Gastrocnemius medialis (tissue), 4 donors: Measurements from ENCODE around the gene DRC3. TPM values are rescaled to one million over a fixed set of nuclear protein-coding genes. Genes with fewer than 3 reads are reported as not detected.

ENCODE experiments used
- ATAC-seq, 2 donors: fragments of 150-250 bp; one replicate each; pipeline ENCODE4 v1.9.1; 2016
- DNase-seq, 2 donors: peaks; one replicate each; pipeline ENCODE4 v3.0.0-alpha.2; 2019
- H3K27ac ChIP-seq, 4 donors: fragments of 200-600 bp; sonication (generic); 1 replicate in 1 of 4; 2 replicates in 3 of 4; pipeline ENCODE4 v1.5.1; 2016 to 2018; ENCODE audit warnings: mild to moderate bottlenecking in 2 of 4, moderate library complexity in 1 of 4
- H3K27me3 ChIP-seq, 3 donors: fragments of 200-600 bp; sonication (generic) in 2 of 3; 1 replicate in 1 of 3; 2 replicates in 2 of 3; pipeline versions ENCODE4 v1.5.1 to v1.6.0; 2016 to 2019; ENCODE audit warnings: mild to moderate bottlenecking in 1 of 3, moderate library complexity in 1 of 3
- H3K36me3 ChIP-seq, 2 donors: fragments of 200-600 bp; sonication (generic) in 1 of 2; one replicate each; pipeline ENCODE4 v1.5.1; 2017 to 2018
- H3K4me1 ChIP-seq, 2 donors: fragments of 200-600 bp; sonication (generic) in 1 of 2; one replicate each; pipeline ENCODE4 v1.5.1; 2016 to 2017; ENCODE audit warnings: mild to moderate bottlenecking in 2 of 2
- H3K4me3 ChIP-seq, 4 donors: fragments of 200-600 bp; sonication (generic) in 3 of 4; 1 replicate in 1 of 4; 2 replicates in 3 of 4; pipeline ENCODE4 v1.5.1; 2016 to 2019; ENCODE audit warnings: mild to moderate bottlenecking in 2 of 4
- H3K9me3 ChIP-seq, 3 donors: fragments of 200-600 bp; sonication (generic) in 2 of 3; 1 replicate in 1 of 3; 2 replicates in 2 of 3; pipeline ENCODE4 v1.5.1; 2016 to 2019
- CTCF ChIP-seq, 5 experiments: fragments of 450-650 bp in 3 of 5; fragments of 200-600 bp in 2 of 5; sonication (generic) in 2 of 5; IDR thresholded peaks in 4 of 5; conservative IDR thresholded peaks in 1 of 5; 1 replicate in 4 of 5; 2 replicates in 1 of 5; pipeline ENCODE4 v1.5.1; 2016 to 2019; ENCODE audit warnings: antibody characterized with exemption in 5 of 5, mild to moderate bottlenecking in 3 of 5, moderate library complexity in 3 of 5
- POLR2A ChIP-seq, 2 donors: fragments of 450-650 bp; IDR thresholded peaks; one replicate each; pipeline ENCODE4 v1.6.1; 2017; ENCODE audit warnings: antibody characterized with exemption in 2 of 2, mild to moderate bottlenecking in 2 of 2, moderate library complexity in 2 of 2
- in situ Hi-C, 4 donors: fragments of 200-750 bp; cut with MboI; loops; one replicate each; pipeline versions ENCODE4 v1.15.0 to v1.8.0; 2017; ENCODE audit warnings: low sequenced_read_pairs in 4 of 4
- intact Hi-C: fragments of 100-400 bp; cut with DNase I; formaldehyde crosslinking; loops from one replicate; pipeline ENCODE4 v1.15.1; 2023; ENCODE audit warnings: low total_unique reads
- total RNA-seq, 4 donors: library from RNA; depleted of rRNA; stranded (reverse); fragments of >200 nt; gene quantifications; one replicate each; pipeline versions ENCODE4 v1.1.0 to v1.2.3, GENCODE V29; 2016

DRC3 gene
- total RNA-seq, 4 donors from 2014 or later, result 0.05 to 0.81 (median 0.28) TPM

- Histone ChIP-seq H3K27ac (no peak overlapping the region), H3K9me3 (no peaks in the 10 kb centered on the region), H3K4me3 (no peak overlapping the region), H3K27me3 (no peaks in the 10 kb centered on the region), H3K36me3 (no peaks in the 10 kb centered on the region), H3K4me1 (peaks cover 28 to 47% of the 10 kb centered on the region in 2 donors)
- no peak for DNase-seq
- no peak for ATAC-seq
- intact Hi-C loops, result no loop called here
- in situ Hi-C loops, result no loop called here
- TF ChIP-seq CTCF (IDR thresholded peaks at IDR 0.05 in 4 of 5, conservative IDR thresholded peaks at IDR 0.05 in 1 of 5) (no peak), POLR2A (IDR thresholded peaks at IDR 0.05) (no peak)
Measured at GRCh38 chr17:17964710-17965109, 8.0 kb upstream of the DRC3 start.

DNA sequence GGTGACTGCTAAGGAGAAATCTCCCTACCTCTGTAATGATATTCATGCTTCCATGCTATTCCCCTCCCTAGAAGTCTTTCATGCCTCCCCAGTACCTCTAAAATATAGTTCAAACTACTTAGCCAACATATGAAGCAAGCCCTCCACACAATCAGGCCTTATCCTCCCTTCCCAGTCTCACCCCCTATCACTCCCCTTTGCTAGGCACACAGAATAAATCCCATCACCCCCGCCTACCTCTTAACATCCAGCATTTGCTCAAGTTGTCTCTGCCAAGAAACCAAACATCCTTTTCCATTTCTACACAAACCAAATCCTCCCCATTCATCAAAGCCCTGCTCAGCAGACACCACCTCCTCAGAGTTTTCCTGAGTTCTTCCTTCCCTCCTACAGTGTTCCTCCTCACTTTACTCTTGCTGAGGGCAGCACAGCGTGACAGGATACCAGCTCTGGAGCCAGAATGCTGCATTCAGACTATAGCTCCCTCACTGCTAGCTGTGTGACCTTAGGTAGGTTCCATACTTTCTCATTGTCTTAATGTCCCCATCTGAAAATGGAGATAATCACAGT is 7.4 kb upstream of the DRC3 start:
- no peak overlapping the region for H3K4me3 ChIP-seq
- H3K4me1 ChIP-seq, result peaks cover 26 to 42% of the 10 kb centered on the region in 2 donors
- H3K27ac ChIP-seq, result no peak overlapping the region
- DNase-seq, result no peak
- H3K27me3 ChIP-seq, result no peaks in the 10 kb centered on the region
- no peaks in the 10 kb centered on the region for H3K9me3 ChIP-seq
- in situ Hi-C loops, result no loop called here
- TF ChIP-seq POLR2A (IDR thresholded peaks at IDR 0.05) (no peak), CTCF (IDR thresholded peaks at IDR 0.05 in 4 of 5, conservative IDR thresholded peaks at IDR 0.05 in 1 of 5) (no peak)
- ATAC-seq, result no peak
- no peaks in the 10 kb centered on the region for H3K36me3 ChIP-seq
- intact Hi-C loops, result no loop called here

GRCh38 chr17:17966399-17966798 is 6.3 kb upstream of the DRC3 start:
- H3K27me3 ChIP-seq, result no peaks in the 10 kb centered on the region
- DNase-seq, result no peak
- intact Hi-C loops, result no loop called here

DNA sequence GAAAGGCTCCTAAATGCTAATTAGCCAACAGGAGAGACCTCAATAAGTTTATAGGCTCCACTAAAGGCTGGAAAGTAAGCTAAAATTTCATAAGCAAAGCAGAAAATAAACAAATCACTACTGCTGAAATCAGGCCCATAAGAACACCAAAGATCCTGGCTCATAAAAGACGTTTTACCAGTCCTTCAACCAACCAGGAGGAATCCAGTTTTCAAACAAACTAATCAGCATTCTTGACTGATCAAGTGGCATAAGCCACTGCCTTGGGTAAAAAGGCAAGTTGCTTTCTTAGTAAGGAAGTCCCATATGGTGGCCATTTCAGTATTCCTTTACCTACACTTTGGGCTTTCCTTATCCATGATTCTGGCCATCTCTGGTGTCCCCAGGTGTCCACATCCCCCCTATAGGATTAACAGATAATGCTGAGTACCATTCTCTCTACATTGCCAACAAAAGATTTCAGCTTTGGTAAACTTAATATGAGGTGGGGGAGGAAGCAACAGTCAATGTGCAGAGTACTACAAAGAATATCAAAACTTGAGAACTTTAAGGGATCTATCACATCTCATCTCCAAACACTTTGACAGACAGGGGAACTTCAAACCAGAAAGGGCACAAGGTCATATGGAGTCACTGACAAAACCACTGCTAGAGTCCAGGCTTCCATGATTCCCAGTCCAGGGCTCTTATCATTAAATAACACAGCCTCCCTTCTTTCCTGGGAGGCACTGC is 1.8 kb upstream of the DRC3 start:
- intact Hi-C loops (loop anchor here (5.0 to 10.0 kb wide), 2 partner anchors 211 to 344 kb away; partner anchors contain the start of genes ALKBH5, SMCR8 and TOP3A), in situ Hi-C loops (loop anchor here in 2 of 4 donors (10.0 kb wide), 2 partner anchors 64 to 96 kb away; partner anchors contain the start of genes ATPAF2 (in 1 of the 2) and GID4 (in 1 of the 2))
- Histone ChIP-seq H3K36me3 (no peaks in the 10 kb centered on the region), H3K4me1 (peaks cover 27 to 35% of the 10 kb centered on the region in 2 donors), H3K9me3 (no peaks in the 10 kb centered on the region), H3K27me3 (no peaks in the 10 kb centered on the region), H3K27ac (peak overlapping the region; percentile 87 to 97 (median 97)), H3K4me3 (peak overlapping the region; percentile 76 to 95 (median 90))
- no peak for TF ChIP-seq POLR2A (IDR thresholded peaks at IDR 0.05)
- no peak for TF ChIP-seq CTCF (IDR thresholded peaks at IDR 0.05 in 4 of 5, conservative IDR thresholded peaks at IDR 0.05 in 1 of 5)
- ATAC-seq (no peak), DNase-seq (no peak)

More at GRCh38 chr17:17966399-17966798, 6.3 kb upstream of the DRC3 start:
- Histone ChIP-seq H3K36me3 (no peaks in the 10 kb centered on the region), H3K4me1 (peaks cover 33 to 47% of the 10 kb centered on the region in 2 donors), H3K9me3 (no peaks in the 10 kb centered on the region), H3K4me3 (no peak overlapping the region), H3K27ac (peak overlapping the region in 2 of 4 donors; percentile 33 to 51)
- TF ChIP-seq POLR2A (IDR thresholded peaks at IDR 0.05), result no peak
- TF ChIP-seq CTCF (IDR thresholded peaks at IDR 0.05 in 4 of 5, conservative IDR thresholded peaks at IDR 0.05 in 1 of 5), result no peak
- ATAC-seq, result no peak
- in situ Hi-C loops, result no loop called here
